GM12892 (cell line): Measurements from ENCODE around the gene ERGIC1.

Experiments
- DNase-seq: peaks from one replicate; pipeline ENCODE4 v3.0.0; 2011; ENCODE audit not compliant: insufficient read length
- FAIRE-seq: peaks from 2 replicates; lab custom pipeline; 2011; peaks lifted over from hg19 to GRCh38; lab: Jason Lieb, UNC
- POLR2A ChIP-seq: IDR thresholded peaks from 2 replicates; pipeline ENCODE4 v1.6.1; 2011; ENCODE audit warnings: low read depth, low read length, control low read depth
- POLR2AphosphoS5 ChIP-seq: IDR thresholded peaks from 2 replicates; pipeline ENCODE4 v1.6.1; 2011; ENCODE audit warnings: low read depth, low read length, control low read depth
- TAF1 ChIP-seq: IDR thresholded peaks from 2 replicates; pipeline ENCODE4 v1.6.1; 2011; ENCODE audit warnings: low read depth, mild to moderate bottlenecking, control low read depth, low read length, borderline replicate concordance

The ERGIC1 gene

GRCh38 chr5:172792701-172793570 is 41.1 kb upstream of the ERGIC1 start:
- no peak for TF ChIP-seq POLR2A
- TF ChIP-seq POLR2AphosphoS5, result no peak
- TF ChIP-seq TAF1, result no peak
- FAIRE-seq, result no peak
- DNase-seq, result no peak

- DNase-seq (no peak), FAIRE-seq (no peak)
- TF ChIP-seq POLR2A (no peak), POLR2AphosphoS5 (no peak), TAF1 (no peak)
Measured at GRCh38 chr5:172793577-172794488, 40.2 kb upstream of the ERGIC1 start.

- TF ChIP-seq TAF1 (no peak), POLR2AphosphoS5 (no peak), POLR2A (no peak)
- no peak for FAIRE-seq
- DNase-seq, result no peak
Measured at GRCh38 chr5:172795318-172795977, 38.6 kb upstream of the ERGIC1 start.

GRCh38 chr5:172796306-172796705 is 37.7 kb upstream of the ERGIC1 start:
- DNase-seq, result no peak
- FAIRE-seq, result no peak
- TF ChIP-seq POLR2A (no peak), POLR2AphosphoS5 (no peak), TAF1 (no peak)

DNA sequence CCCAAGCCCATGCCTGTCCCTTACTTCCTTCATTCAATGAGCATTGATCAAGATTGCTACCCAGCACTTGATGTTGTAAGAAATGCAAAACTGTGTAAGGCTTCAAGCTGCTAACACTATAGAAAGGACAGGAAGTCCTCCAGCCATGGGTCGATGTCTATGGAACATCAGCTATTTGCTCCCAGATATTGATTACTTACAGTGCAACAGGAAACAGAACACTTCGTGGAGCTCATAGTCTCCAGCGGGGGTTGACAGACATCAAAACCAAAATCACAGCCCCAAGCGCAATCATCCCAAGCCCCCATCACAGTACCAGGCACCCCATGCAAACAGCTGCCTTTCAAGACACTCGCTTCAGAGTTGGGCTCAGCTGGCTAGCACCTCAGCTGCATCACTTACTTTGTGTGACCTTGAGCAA is 36.3 kb upstream of the ERGIC1 start:
- FAIRE-seq, result no peak
- DNase-seq, result no peak
- TF ChIP-seq TAF1, result no peak
- no peak for TF ChIP-seq POLR2A
- TF ChIP-seq POLR2AphosphoS5, result no peak

DNA sequence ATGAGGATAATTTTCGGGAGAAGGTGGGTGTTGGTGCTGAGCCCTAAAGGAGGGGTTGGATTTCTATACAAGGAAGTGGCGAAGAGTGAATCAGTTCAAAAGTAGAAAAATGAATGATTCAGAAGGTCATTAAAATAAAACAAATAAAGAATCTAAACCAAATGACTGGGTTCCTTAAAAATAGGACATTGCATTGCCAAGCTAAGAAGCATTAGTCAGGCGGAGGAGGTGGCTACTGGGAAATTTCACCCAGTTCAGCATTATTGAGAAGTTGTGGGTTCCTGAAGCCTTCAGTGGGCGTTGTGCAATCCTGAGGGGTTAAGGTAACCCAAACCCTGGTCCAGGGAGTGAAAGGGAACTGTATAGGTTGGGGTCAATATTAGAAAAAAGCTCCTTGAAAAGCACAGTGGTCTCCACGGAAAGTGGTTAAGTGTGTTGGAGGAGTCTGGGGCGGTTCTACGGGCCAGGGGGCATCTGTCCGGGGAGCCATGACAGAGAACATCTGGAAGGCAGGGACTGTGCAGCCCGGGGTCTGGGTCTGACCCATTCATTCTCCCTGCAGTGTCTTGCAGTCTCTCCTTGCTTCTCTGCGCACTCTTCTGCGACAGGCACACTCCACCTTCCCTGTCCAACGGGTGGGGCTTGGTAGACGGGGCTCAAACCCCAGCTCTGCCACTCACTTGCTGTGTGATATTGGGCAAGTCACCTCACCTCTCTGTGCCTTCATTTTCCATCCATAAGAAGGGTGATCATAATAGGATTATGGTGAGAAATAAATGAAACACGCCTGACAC is 35.4 kb upstream of the ERGIC1 start:
- no peak for TF ChIP-seq POLR2A
- no peak for DNase-seq
- no peak for FAIRE-seq

DNA sequence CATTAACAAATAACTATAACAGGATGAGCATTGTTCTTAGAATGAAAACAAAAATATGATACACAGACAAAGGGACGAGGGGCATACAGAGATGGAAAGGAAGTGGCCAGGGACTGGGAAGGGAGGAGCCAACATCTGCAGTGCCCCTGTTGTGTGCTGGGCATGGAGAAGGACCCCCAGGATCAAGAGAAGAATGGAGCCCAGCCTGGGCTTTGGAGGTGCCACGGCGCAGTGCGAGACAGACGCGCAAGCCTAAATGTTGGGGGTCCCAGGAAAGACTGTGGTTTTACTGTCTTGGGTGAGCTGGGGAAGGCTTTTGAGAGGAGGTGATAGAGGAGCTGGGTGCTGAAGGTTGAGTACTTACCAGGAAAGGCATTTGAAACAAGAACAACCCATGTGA is 34.6 kb upstream of the ERGIC1 start:
- DNase-seq (no peak), FAIRE-seq (no peak)
- TF ChIP-seq POLR2AphosphoS5, result no peak
- no peak for TF ChIP-seq TAF1
- TF ChIP-seq POLR2A, result no peak

- no peak for FAIRE-seq
- no peak for DNase-seq
- TF ChIP-seq TAF1 (no peak), POLR2AphosphoS5 (no peak)
Measured at GRCh38 chr5:172800088-172800551, 33.9 kb upstream of the ERGIC1 start.

DNA sequence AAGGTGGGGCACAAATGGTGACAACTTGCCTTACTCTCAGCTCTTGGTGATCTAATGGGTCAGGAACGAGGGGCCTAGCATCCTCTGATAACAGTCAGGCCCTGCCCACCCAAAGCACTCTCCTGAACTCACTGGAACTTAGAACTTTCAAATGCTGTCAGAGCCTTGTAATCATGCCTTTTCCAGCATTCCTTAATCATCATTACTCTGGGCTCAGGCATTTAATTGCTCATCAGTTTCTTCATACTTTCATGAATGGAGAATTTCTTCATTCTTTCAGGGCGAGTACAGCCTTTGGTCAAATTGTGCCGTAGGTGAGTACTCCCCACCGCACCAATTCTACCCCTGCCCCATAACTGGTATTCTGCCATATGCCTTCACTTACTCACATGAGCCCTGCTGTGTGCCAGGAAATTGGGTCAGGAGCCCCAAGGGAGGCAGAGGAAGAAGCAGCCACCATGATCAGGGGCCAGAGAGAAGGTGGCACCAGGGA is 32.8 kb upstream of the ERGIC1 start:
- TF ChIP-seq POLR2AphosphoS5, result no peak
- no peak for TF ChIP-seq POLR2A
- TF ChIP-seq TAF1, result no peak
- no peak for FAIRE-seq
- DNase-seq, result no peak

GRCh38 chr5:172802112-172802511 is 31.9 kb upstream of the ERGIC1 start:
- DNase-seq, result no peak
- FAIRE-seq, result no peak

More at GRCh38 chr5:172802112-172802511, 31.9 kb upstream of the ERGIC1 start:
- no peak for TF ChIP-seq TAF1
- TF ChIP-seq POLR2A, result no peak
- TF ChIP-seq POLR2AphosphoS5, result no peak
